GM12892 (cell line): Measurements from ENCODE around the gene LAMTOR5.

Source experiments
- POLR2A ChIP-seq: IDR thresholded peaks from 2 replicates; pipeline ENCODE4 v1.6.1; 2011; ENCODE audit warnings: low read depth, low read length, control low read depth
- POLR2AphosphoS5 ChIP-seq: IDR thresholded peaks from 2 replicates; pipeline ENCODE4 v1.6.1; 2011; ENCODE audit warnings: low read depth, low read length, control low read depth
- TAF1 ChIP-seq: IDR thresholded peaks from 2 replicates; pipeline ENCODE4 v1.6.1; 2011; ENCODE audit warnings: low read depth, mild to moderate bottlenecking, control low read depth, low read length, borderline replicate concordance

DNA sequence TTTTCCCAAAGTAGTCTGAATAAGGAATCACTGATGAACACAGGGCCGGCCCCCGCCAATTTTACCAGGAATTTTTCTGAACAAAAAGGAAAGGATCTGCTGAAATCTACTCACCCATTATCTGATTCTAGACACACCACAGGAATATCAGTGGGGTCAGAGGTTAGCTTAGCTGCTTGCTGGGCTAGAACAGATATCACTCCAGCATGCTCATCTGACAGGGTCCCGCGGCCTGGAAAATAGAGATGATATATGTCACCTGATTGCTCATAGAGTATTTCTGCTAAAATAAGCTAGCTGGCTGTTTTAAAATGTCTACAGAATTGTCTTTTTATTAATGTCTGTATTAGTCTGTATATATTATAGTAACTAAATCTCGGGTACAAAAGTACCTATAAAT lies 3.7 kb downstream of the LAMTOR5 start:
- TF ChIP-seq POLR2A (no peak), POLR2AphosphoS5 (no peak), TAF1 (no peak)
